GM18519 (cell line): ENCODE data around the gene HSD3B1.
"Not testable (repeated sequence)": the region's sequence is repeated elsewhere in the genome, so short reads cannot be mapped to it uniquely, and the experiment has no call there.

ENCODE experiments used
- ATAC-seq: cut with Tn5 transposase; IDR thresholded peaks from one replicate; pipeline ENCODE4 v1.9.1; 2021; ENCODE audit warnings: mild to moderate bottlenecking, moderate library complexity; ENCODE audit not compliant: unreplicated experiment, low FRiP score

HSD3B1 gene

DNA sequence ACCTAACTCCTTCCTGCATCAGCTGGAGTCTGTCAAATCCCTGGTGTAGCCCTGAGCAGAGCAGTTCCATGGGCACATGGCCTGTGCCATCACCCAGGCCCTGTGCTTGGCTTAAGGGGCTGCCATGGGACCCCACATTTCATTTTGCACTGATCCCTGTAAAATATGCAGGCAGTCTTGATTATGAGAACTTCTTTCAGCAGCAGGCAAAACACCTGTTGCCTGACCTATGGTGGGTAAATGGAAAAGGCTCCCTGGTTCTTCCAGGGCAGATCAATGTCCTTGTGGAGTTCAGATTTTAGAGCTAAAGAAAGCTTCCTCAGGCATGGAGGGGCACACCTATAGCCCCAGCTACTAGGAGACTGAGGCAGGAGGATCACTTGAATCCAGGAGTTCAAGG, 44.2 kb downstream of the HSD3B1 start:
- ATAC-seq: no peak

DNA sequence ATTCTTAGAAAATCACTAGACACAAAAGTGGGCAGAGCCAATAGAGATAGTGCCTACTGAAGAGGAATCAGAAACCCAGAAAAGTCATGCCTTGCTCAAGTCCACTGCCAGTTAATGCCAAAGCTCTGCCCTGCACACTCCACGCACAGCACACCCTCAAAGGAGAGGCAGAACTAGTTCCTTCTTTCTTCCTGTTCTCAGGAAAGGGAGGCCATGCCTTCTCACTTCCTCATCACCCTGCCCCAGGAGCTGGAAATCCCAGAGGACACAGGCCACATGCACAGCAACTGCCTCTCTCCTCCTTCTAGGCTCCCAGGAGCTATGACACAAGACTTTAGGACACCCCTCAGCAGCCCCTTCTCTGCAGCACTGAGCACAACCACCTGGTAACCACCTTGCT, 45.6 kb downstream of the HSD3B1 start:
- not testable (repeated sequence) for ATAC-seq

DNA sequence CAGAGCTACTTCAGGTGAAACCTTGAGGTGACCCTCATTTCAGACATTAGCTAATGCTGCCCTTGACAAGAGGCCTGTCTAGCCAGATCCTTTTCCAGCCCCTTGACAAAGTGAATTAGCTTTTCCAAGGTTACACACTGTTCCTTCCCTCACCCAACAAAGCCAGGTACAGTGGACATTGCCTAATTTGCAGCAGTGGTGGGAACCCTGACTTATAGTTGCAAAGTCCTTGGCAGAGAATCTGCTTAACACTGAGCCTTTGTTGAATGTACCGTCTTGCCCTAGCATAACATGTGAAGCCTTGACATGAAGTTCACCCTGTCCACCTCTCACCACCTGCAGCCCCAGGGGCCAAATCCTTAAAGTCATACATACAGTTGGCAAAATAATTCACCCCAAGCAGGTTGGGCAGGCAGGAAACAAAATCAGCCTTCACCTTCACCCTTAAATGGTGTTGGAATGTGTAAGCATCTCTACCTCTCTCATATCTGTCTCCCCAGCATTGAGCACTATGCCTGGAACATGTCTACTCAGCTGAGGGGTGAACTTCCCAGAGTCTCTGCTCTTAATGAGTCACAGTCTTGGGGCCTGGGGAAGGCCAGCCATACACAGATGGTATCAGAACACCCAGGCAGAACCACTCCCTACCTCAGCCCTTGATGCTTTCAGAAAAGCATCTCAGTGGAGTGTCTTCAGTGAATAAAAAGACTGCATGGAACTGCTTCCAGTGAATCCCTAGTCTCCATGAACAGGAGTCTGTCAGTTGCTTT, 46.5 kb downstream of the HSD3B1 start:
- ATAC-seq: not testable (repeated sequence)

DNA sequence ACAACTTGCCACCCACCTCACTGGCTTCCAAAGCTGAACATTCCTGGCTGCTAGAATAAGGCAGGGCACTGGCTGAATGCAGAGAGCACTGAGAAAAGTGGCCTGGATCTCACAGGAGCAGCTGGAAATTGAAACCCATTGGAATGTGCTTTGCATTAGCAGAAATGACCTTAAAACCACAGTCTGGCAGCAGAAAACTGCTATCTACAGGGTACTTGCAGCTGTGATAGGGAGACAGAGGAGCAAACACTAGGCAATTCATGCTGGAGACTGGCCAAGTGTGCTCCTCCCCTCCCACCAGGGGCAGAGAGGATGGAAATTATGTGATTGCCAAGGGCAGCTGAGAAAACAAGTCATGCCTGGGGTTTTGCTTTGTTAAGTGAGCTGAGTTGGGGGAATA, 47.2 kb downstream of the HSD3B1 start:
- ATAC-seq: no peak

DNA sequence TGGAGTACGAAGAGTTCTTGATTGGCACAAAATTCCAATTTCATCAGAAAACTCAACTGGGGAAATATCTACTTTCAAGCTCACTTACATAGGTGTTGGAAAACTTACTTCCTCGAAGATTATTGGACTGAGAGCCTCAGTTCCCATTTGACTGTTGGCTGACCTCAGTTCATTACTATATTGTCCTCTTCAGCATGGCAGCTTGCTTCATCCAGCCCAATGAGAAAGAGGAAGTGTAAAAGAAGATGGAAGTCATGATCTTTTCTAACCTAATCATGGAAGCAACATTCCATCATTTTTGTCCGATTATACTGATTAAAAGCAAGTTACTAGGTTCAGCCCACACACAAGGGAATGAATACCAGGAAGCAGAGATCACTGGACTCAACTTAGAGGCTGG, 49.4 kb downstream of the HSD3B1 start:
- ATAC-seq: no peak

DNA sequence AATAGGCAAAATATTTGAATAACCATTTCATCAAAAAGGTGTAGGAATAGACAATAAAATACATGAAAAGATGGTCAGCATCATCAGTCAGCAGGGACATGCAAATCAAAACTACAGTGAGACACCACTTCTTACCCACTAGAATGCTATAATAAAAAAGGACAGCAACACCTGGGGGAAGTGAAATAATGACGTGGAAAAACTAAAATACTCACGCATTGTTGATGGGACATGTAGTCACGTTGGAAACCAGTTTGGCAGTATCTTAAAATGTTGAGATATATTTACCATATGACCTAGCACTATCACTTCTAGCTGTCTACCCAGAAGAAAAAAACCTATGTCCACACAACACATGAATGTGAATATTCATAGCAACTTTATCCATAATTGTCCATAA, 53.4 kb downstream of the HSD3B1 start:
- not testable (repeated sequence) for ATAC-seq

DNA sequence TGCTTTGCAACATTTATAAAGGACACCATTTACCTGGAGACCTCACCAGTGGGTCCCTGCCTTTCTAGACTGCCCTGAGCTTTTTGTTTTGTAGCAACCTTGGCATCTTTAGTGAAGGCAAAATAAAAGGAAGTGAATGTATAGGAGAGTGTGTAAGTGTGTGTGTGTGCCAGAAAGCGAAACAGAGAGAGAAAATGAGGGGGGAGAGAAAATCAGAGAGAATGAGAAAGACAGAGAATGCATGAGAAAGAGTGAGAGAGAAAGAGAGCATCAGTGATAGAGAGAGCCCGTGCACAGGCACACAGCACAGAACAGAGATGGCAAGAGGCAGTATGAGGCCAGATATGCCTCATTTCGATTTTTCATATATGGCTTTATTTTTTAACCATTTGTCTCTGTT, 57.5 kb downstream of the HSD3B1 start:
- no peak for ATAC-seq
